Karpas-422 (cell line): ENCODE data around the gene MBD5. TPM values are rescaled to one million over a fixed set of nuclear protein-coding genes. Genes with fewer than 3 reads are reported as not detected.

Experiments
- DNase-seq: peaks from one replicate; pipeline ENCODE4 v3.0.0-alpha.2; 2015
- H2AFZ ChIP-seq: fragments of 200-600 bp; sonication (generic); 2 replicates; pipeline ENCODE4 v1.6.1; 2014; ENCODE audit warnings: antibody characterized with exemption, low read length, mixed read lengths
- H3K27ac ChIP-seq: fragments of 200-600 bp; sonication (generic); 2 replicates; pipeline ENCODE4 v1.5.1; 2014; ENCODE audit warnings: mild to moderate bottlenecking, low read length, moderate library complexity
- H3K27me3 ChIP-seq: fragments of 200-600 bp; sonication (generic); 2 replicates; pipeline ENCODE4 v1.6.1; 2014; ENCODE audit warnings: low read length, mixed read lengths
- H3K36me3 ChIP-seq: fragments of 200-600 bp; sonication (generic); 2 replicates; pipeline ENCODE4 v1.6.1; 2014; ENCODE audit warnings: low read length, mixed read lengths; ENCODE audit not compliant: insufficient read depth
- H3K4me1 ChIP-seq: fragments of 200-600 bp; sonication (generic); 2 replicates; pipeline ENCODE4 v1.6.1; 2014; ENCODE audit warnings: mild to moderate bottlenecking, low read length, mixed read lengths
- H3K4me2 ChIP-seq: fragments of 200-600 bp; sonication (generic); 2 replicates; pipeline ENCODE4 v1.6.1; 2014; ENCODE audit warnings: low read length, low read depth, mild to moderate bottlenecking; ENCODE audit not compliant: poor library complexity, severe bottlenecking
- H3K4me3 ChIP-seq: fragments of 200-600 bp; sonication (generic); 2 replicates; pipeline ENCODE4 v1.5.1; 2014; ENCODE audit warnings: mild to moderate bottlenecking, antibody characterized with exemption, low read length, mixed read lengths
- H3K79me2 ChIP-seq: fragments of 200-600 bp; sonication (generic); 2 replicates; pipeline ENCODE4 v1.6.1; 2014; ENCODE audit warnings: mild to moderate bottlenecking, low read length, mixed read lengths
- H3K9ac ChIP-seq: fragments of 200-600 bp; sonication (generic); 2 replicates; pipeline ENCODE4 v1.6.0; 2014; ENCODE audit warnings: low read length
- H3K9me2 ChIP-seq: fragments of 200-600 bp; sonication (generic), shearing (Covaris generic); replicated peaks from 2 replicates; pipeline ENCODE4 v1.6.0; 2014; ENCODE audit warnings: mild to moderate bottlenecking, low read length, moderate library complexity; ENCODE audit not compliant: insufficient read depth
- H3K9me3 ChIP-seq: fragments of 300-700, 200-600 bp; sonication (generic); 2 replicates; pipeline ENCODE4 v1.6.1; 2014; ENCODE audit warnings: low read length, mixed read lengths
- H4K20me1 ChIP-seq: fragments of 200-600 bp; sonication (generic); 2 replicates; pipeline ENCODE4 v1.6.1; 2014; ENCODE audit warnings: mild to moderate bottlenecking, antibody characterized with exemption, low read length, low read depth; ENCODE audit not compliant: insufficient read depth
- total RNA-seq: library from RNA; depleted of rRNA; stranded (reverse); fragments of >200 nt; shearing (Covaris generic); gene quantifications from 2 replicates; pipeline ENCODE4 v1.2.3, GENCODE V29; 2014; ENCODE audit warnings: low replicate concordance

The MBD5 gene
- total RNA-seq, 1 experiment from 2014 or later = 64.7 TPM

DNA sequence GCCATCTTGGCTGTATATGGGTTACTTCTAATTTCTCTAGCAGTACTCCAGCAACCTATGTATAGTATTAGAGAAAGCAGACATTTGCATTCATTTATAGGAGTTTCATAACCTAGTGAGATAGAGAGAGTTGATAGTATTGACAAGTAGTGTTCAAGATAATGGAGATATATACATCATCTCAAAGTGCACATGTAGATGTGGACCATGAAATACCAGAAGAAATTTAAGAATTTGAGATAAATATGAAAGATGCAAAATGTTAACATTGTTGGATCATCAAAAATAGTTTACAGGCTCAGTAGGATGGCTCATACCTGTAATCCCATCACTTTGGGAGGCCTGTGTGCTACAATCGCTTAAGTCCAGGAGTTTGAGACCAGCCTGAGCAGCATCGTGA lies 243.0 kb downstream of the MBD5 start:
- Histone ChIP-seq H3K4me2 (no peak overlapping the region), H3K27ac (no peak overlapping the region), H3K79me2 (no peaks in the 10 kb centered on the region), H3K4me3 (no peak overlapping the region), H3K9me2 (no peaks in the 10 kb centered on the region), H3K4me1 (no peaks in the 10 kb centered on the region), H2AFZ (no peak overlapping the region), H3K36me3 (no peaks in the 10 kb centered on the region), H3K9me3 (peaks cover 5% of the 10 kb centered on the region; the same call in 1 of the 2 replicates), H3K27me3 (no peaks in the 10 kb centered on the region), H3K9ac (no peak overlapping the region), H4K20me1 (no peaks in the 10 kb centered on the region)
- peak; percentile 15 for DNase-seq

DNA sequence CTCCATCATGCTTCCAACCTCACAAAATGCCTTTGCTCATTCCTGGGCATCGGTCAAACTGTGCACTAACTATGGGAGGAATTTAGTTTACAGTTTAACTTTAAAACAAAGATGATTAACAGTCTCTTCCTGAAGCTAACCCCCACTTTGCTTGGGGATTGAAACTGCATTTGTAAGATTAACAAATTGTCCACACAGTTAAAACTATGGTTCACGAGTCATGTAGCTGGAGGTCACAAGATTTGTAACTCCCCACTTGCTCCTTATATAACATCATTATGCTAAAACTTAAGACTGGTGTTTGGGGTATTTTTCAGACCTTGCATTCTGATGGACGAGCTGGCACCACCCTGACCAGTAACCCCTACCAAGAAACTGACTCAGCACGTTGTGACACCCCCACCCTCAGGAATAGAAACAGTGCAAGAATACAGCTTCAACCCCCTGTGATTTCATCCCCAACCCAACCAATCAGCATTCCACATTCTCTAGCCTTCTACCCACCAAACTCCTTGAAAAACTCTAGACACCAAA lies 252.3 kb downstream of the MBD5 start:
- Histone ChIP-seq H3K9ac (no peak overlapping the region), H3K79me2 (no peaks in the 10 kb centered on the region), H3K4me3 (no peak overlapping the region), H3K9me3 (no peaks in the 10 kb centered on the region), H3K27me3 (no peaks in the 10 kb centered on the region), H3K9me2 (no peaks in the 10 kb centered on the region), H3K27ac (no peak overlapping the region), H3K36me3 (no peaks in the 10 kb centered on the region), H3K4me1 (no peaks in the 10 kb centered on the region), H3K4me2 (no peak overlapping the region), H4K20me1 (no peaks in the 10 kb centered on the region), H2AFZ (no peak overlapping the region)
- no peak for DNase-seq

- H3K27ac ChIP-seq = no peak overlapping the region
- no peak overlapping the region for H3K9ac ChIP-seq
- H3K4me1 ChIP-seq = peaks cover 11% of the 10 kb centered on the region
- H3K36me3 ChIP-seq = no peaks in the 10 kb centered on the region
- no peaks in the 10 kb centered on the region for H3K9me3 ChIP-seq
- no peaks in the 10 kb centered on the region for H3K9me2 ChIP-seq
- no peaks in the 10 kb centered on the region for H3K79me2 ChIP-seq
- H3K4me2 ChIP-seq = no peak overlapping the region
- no peaks in the 10 kb centered on the region for H4K20me1 ChIP-seq
- H2AFZ ChIP-seq = no peak overlapping the region
- DNase-seq = no peak
- no peaks in the 10 kb centered on the region for H3K27me3 ChIP-seq
- H3K4me3 ChIP-seq = no peak overlapping the region
Observed at GRCh38 chr2:148279216-148279615, 258.3 kb downstream of the MBD5 start.

- Histone ChIP-seq H3K36me3 (no peaks in the 10 kb centered on the region), H3K27me3 (no peaks in the 10 kb centered on the region), H2AFZ (no peak overlapping the region), H3K4me1 (peaks cover 11% of the 10 kb centered on the region), H4K20me1 (no peaks in the 10 kb centered on the region), H3K9ac (no peak overlapping the region), H3K79me2 (no peaks in the 10 kb centered on the region), H3K9me2 (no peaks in the 10 kb centered on the region), H3K4me2 (no peak overlapping the region), H3K4me3 (no peak overlapping the region), H3K27ac (no peak overlapping the region), H3K9me3 (no peaks in the 10 kb centered on the region)
- DNase-seq = no peak
Observed at GRCh38 chr2:148282201-148282600, 261.3 kb downstream of the MBD5 start.

DNA sequence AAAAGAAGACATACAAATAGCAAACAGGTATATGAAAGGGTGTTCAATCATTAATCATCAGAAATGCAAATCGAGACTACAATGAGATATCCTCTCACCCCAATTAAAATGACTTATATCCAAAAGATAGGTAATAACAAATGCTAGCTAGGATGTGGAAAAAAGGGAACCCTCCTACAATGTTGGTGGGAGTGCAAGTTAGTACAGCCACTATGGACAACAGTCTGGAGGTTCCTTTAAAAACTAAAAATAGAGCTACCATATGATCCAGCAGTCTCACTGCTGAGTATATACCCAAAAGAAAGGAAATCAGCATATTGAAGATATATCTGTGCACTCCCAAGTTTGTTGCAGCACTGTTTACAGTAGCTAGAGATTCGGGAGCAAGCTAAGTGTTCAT lies 271.5 kb downstream of the MBD5 start:
- Histone ChIP-seq H2AFZ (no peak overlapping the region), H3K4me2 (no peak overlapping the region), H3K9me2 (no peaks in the 10 kb centered on the region), H3K79me2 (no peaks in the 10 kb centered on the region), H3K27ac (no peak overlapping the region), H4K20me1 (no peaks in the 10 kb centered on the region), H3K36me3 (no peaks in the 10 kb centered on the region), H3K9ac (no peak overlapping the region), H3K27me3 (no peaks in the 10 kb centered on the region), H3K4me1 (no peaks in the 10 kb centered on the region), H3K9me3 (no peaks in the 10 kb centered on the region), H3K4me3 (no peak overlapping the region)
- DNase-seq = no peak

DNA sequence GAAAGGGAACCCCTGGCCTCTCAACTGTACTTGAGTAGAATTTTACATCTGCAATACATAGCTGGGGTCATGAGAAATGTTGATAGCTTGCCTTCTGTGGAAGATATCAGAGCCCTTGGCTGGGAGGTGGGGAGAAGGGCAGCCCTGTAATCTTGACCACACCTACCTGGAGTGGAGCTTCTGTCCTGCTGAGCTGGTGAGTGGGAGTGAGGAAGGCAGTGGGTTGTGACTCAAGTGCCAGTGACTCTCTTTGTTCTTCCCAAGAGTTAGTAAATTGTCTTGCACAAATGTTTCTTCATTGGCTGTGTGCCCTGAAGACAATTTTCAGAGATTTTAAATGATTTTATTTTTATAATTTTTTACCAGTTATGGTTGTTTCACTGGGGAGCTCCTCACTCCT lies 277.3 kb downstream of the MBD5 start:
- Histone ChIP-seq H3K9me3 (no peaks in the 10 kb centered on the region), H2AFZ (no peak overlapping the region), H3K4me2 (no peak overlapping the region), H4K20me1 (no peaks in the 10 kb centered on the region), H3K79me2 (no peaks in the 10 kb centered on the region), H3K27ac (no peak overlapping the region), H3K4me3 (no peak overlapping the region), H3K9me2 (no peaks in the 10 kb centered on the region), H3K4me1 (no peaks in the 10 kb centered on the region), H3K36me3 (no peaks in the 10 kb centered on the region), H3K9ac (no peak overlapping the region), H3K27me3 (no peaks in the 10 kb centered on the region)
- peak; percentile 6 for DNase-seq

GRCh38 chr2:148299616-148300015 lies 278.7 kb downstream of the MBD5 start:
- Histone ChIP-seq H3K27ac (no peak overlapping the region), H3K9me2 (no peaks in the 10 kb centered on the region)

DNA sequence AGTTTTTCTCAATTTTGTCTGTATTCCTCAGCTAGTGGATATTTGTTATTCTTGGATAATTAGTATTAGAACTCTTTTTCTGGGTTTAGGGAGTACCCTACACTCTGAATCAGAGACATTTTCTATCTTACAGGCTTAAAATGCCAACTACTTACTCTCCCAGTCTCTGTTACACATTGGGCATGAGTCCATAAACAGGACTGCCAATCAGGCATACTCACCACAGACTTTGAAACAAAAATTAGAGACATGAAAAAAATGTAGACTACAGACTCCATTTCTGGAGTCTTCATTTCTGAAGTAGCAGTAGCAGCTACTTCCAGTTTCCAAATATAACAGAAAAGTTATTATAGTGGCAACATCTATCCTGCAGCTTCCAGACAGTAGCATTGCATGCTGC lies 279.7 kb downstream of the MBD5 start:
- no peaks in the 10 kb centered on the region for H3K4me1 ChIP-seq

More at GRCh38 chr2:148299616-148300015, 278.7 kb downstream of the MBD5 start:
- Histone ChIP-seq H3K9ac (no peak overlapping the region), H3K27me3 (no peaks in the 10 kb centered on the region), H3K4me1 (no peaks in the 10 kb centered on the region), H3K9me3 (no peaks in the 10 kb centered on the region), H3K36me3 (no peaks in the 10 kb centered on the region), H4K20me1 (no peaks in the 10 kb centered on the region), H2AFZ (no peak overlapping the region), H3K4me3 (no peak overlapping the region), H3K79me2 (no peaks in the 10 kb centered on the region), H3K4me2 (no peak overlapping the region)
- peak; percentile 7 for DNase-seq

DNA sequence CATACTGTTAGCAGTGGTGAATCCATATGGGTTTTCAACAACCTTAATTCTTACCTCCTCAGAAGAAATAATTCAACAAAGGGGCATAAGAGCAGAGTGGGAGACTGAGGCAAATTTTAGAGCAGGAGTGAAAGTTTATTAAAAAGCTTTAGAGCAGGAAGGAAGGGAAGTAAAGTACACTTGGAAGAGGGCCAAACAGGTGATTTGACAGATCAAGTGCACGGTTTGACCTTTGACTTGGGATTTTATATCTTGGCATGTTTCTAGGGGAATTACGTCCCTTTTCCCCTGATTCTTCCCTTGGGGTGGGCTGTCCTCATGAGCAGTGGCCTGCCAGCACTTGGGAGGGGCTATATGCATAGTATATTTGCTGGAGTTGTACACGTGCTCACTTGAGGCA lies 280.5 kb downstream of the MBD5 start:
- no peak overlapping the region for H3K9ac ChIP-seq
- peak; percentile 17 for DNase-seq
- no peaks in the 10 kb centered on the region for H3K36me3 ChIP-seq
- no peak overlapping the region for H2AFZ ChIP-seq
- no peak overlapping the region for H3K4me2 ChIP-seq
- no peaks in the 10 kb centered on the region for H3K79me2 ChIP-seq
- H3K27ac ChIP-seq = no peak overlapping the region
- no peaks in the 10 kb centered on the region for H3K4me1 ChIP-seq
- H3K9me3 ChIP-seq = no peaks in the 10 kb centered on the region
- no peaks in the 10 kb centered on the region for H3K27me3 ChIP-seq
- no peaks in the 10 kb centered on the region for H3K9me2 ChIP-seq
- no peak overlapping the region for H3K4me3 ChIP-seq
- H4K20me1 ChIP-seq = no peaks in the 10 kb centered on the region

More for the DNA sequence above, 279.7 kb downstream of the MBD5 start:
- no peak overlapping the region for H3K4me2 ChIP-seq
- peak; percentile 7 for DNase-seq
- no peaks in the 10 kb centered on the region for H3K79me2 ChIP-seq
- no peaks in the 10 kb centered on the region for H3K27me3 ChIP-seq
- H4K20me1 ChIP-seq = no peaks in the 10 kb centered on the region
- no peaks in the 10 kb centered on the region for H3K9me3 ChIP-seq
- no peak overlapping the region for H3K27ac ChIP-seq
- no peaks in the 10 kb centered on the region for H3K36me3 ChIP-seq
- no peak overlapping the region for H3K4me3 ChIP-seq
- H3K9ac ChIP-seq = no peak overlapping the region
- no peaks in the 10 kb centered on the region for H3K9me2 ChIP-seq
- no peak overlapping the region for H2AFZ ChIP-seq
